Left lung (tissue), 10 donors: ENCODE results near the gene RBM22. TPM values are rescaled to one million over a fixed set of nuclear protein-coding genes. Genes with fewer than 3 reads are reported as not detected.

Experiments
- ATAC-seq: fragments of 200-7000 bp; cut with Tn5 transposase; one replicate; pipeline ENCODE4 v1.9.1; 2020; ENCODE audit warnings: moderate library complexity
- DNase-seq, 4 donors: peaks; one replicate each; pipeline ENCODE4 v3.0.0-alpha.2; 2013 to 2020
- H3K27ac ChIP-seq, 2 donors: fragments of 200-600 bp; sonication (generic) in 1 of 2; one replicate each; pipeline versions ENCODE4 v1.5.0 to v1.8.0; 2020 to 2021
- H3K27me3 ChIP-seq, 2 donors: fragments of 200-600 bp; sonication (generic) in 1 of 2; one replicate each; pipeline versions ENCODE4 v1.5.0 to v1.8.0; 2020 to 2021
- H3K36me3 ChIP-seq, 2 donors: fragments of 200-600 bp; sonication (generic) in 1 of 2; one replicate each; pipeline versions ENCODE4 v1.5.0 to v1.8.0; 2020 to 2021
- H3K4me1 ChIP-seq, 2 donors: fragments of 200-600 bp; one replicate each; pipeline ENCODE4 v1.8.0; 2021
- H3K4me3 ChIP-seq, 2 donors: fragments of 200-600 bp; sonication (generic) in 1 of 2; one replicate each; pipeline versions ENCODE4 v1.5.0 to v1.8.0; 2020 to 2021; ENCODE audit warnings: mild to moderate bottlenecking in 1 of 2
- H3K9me3 ChIP-seq, 2 donors: fragments of 200-600 bp; sonication (generic) in 1 of 2; one replicate each; pipeline versions ENCODE4 v1.5.0 to v1.8.0; 2020 to 2021
- intact Hi-C, 2 donors: fragments of 100-400 bp; cut with DNase I; formaldehyde crosslinking; loops; one replicate each; pipeline versions ENCODE4 v1.11.2 to v1.14.2; 2022
- polyA plus RNA-seq, 6 donors: library from polyadenylated mRNA; unstranded; fragments of 120-200 nt; gene quantifications; one replicate each; pipeline ENCODE4 v1.2.1, GENCODE V29; 2013; ENCODE audit not compliant: insufficient read length in 6 of 6
- total RNA-seq, 2 donors: library from RNA; stranded (reverse); fragmentation: NEBNext Ultra II Directional; extraction: Animal tissue kit (Norgen Biotek cat#: 25700); gene quantifications; one replicate each; pipeline ENCODE4 v1.2.1, GENCODE V29; 2021
- TF ChIP-seq, protein P1 (sequence below), 2 donors: fragments of 200-600 bp; sonication (generic) in 1 of 2; IDR thresholded peaks; one replicate each; pipeline versions ENCODE4 v1.5.0 to v1.8.0; 2021; ENCODE audit warnings: antibody characterized with exemption in 2 of 2
- donor health status: DM: no; HTN: yes; CAD: no.
- donor health status: DM: no; HTN: no; CAD: no.

RBM22 gene
- total and polyA plus RNA-seq, 8 donors, result 36.4 to 81.0 (median 76.8) TPM

- TF ChIP-seq, protein P1, sequence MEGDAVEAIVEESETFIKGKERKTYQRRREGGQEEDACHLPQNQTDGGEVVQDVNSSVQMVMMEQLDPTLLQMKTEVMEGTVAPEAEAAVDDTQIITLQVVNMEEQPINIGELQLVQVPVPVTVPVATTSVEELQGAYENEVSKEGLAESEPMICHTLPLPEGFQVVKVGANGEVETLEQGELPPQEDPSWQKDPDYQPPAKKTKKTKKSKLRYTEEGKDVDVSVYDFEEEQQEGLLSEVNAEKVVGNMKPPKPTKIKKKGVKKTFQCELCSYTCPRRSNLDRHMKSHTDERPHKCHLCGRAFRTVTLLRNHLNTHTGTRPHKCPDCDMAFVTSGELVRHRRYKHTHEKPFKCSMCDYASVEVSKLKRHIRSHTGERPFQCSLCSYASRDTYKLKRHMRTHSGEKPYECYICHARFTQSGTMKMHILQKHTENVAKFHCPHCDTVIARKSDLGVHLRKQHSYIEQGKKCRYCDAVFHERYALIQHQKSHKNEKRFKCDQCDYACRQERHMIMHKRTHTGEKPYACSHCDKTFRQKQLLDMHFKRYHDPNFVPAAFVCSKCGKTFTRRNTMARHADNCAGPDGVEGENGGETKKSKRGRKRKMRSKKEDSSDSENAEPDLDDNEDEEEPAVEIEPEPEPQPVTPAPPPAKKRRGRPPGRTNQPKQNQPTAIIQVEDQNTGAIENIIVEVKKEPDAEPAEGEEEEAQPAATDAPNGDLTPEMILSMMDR (IDR thresholded peaks at IDR 0.05), result no peak
- Histone ChIP-seq H3K4me1 (peaks cover 45 to 64% of the 10 kb centered on the region in 2 donors), H3K4me3 (no peak overlapping the region), H3K9me3 (no peaks in the 10 kb centered on the region), H3K27ac (peak overlapping the region in 1 of 2 donors; percentile 37), H3K36me3 (peaks cover 0 to 22% of the 10 kb centered on the region in 2 donors), H3K27me3 (no peaks in the 10 kb centered on the region)
- ATAC-seq, result no peak
- peak in 2 of 4 donors; percentile 31 to 59 for DNase-seq
- intact Hi-C loops, result loop anchor here in 1 of 2 donors (10.0 kb wide), 1 partner anchor 70 kb away; no protein-coding TSS in a partner anchor
These were observed 55.7 kb downstream of the RBM22 start for GRCh38 chr5:150645070-150645700.

DNA sequence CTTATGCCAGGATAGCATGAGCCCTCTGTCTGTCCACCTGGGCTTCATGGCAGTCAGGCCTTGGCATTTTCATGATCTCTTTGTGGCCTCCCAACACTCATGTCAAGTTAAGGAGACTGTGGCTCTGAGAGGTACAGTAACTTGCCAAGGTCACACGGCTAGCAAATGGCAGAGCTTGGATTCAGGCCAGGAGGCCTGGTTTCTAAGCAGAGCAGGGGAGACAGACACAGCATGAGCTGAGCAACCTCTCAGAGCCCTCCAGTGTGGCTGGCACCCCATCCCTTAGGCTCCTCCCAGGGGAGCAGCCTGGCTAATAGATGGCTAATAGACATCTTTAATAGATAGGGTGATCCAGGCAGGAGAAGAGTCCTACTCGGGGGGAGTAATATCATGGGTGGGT, 56.3 kb downstream of the RBM22 start:
- H3K36me3 ChIP-seq, result peaks cover 0 to 15% of the 10 kb centered on the region in 2 donors
- H3K27me3 ChIP-seq, result no peaks in the 10 kb centered on the region
- H3K4me3 ChIP-seq, result no peak overlapping the region
- DNase-seq (peak in 1 of 4 donors; percentile 30), ATAC-seq (no peak)
- H3K4me1 ChIP-seq, result peaks cover 49 to 71% of the 10 kb centered on the region in 2 donors
- intact Hi-C loops, result loop anchor here in 1 of 2 donors (10.0 kb wide), 1 partner anchor 70 kb away; no protein-coding TSS in a partner anchor
- TF ChIP-seq, protein P1 (IDR thresholded peaks at IDR 0.05), result no peak
- H3K9me3 ChIP-seq, result no peaks in the 10 kb centered on the region
- H3K27ac ChIP-seq, result peak overlapping the region in 1 of 2 donors; percentile 37

- DNase-seq (no peak), ATAC-seq (no peak)
- intact Hi-C loops, result loop anchor here in 1 of 2 donors (10.0 kb wide), 1 partner anchor 69 kb away; no protein-coding TSS in a partner anchor
- Histone ChIP-seq H3K27ac (no peak overlapping the region), H3K4me3 (no peak overlapping the region), H3K36me3 (peaks cover 0 to 10% of the 10 kb centered on the region in 2 donors), H3K9me3 (no peaks in the 10 kb centered on the region), H3K4me1 (peaks cover 49 to 74% of the 10 kb centered on the region in 2 donors), H3K27me3 (no peaks in the 10 kb centered on the region)
- TF ChIP-seq, protein P1 (IDR thresholded peaks at IDR 0.05), result no peak
These were observed 56.8 kb downstream of the RBM22 start for GRCh38 chr5:150644058-150644457.

DNA sequence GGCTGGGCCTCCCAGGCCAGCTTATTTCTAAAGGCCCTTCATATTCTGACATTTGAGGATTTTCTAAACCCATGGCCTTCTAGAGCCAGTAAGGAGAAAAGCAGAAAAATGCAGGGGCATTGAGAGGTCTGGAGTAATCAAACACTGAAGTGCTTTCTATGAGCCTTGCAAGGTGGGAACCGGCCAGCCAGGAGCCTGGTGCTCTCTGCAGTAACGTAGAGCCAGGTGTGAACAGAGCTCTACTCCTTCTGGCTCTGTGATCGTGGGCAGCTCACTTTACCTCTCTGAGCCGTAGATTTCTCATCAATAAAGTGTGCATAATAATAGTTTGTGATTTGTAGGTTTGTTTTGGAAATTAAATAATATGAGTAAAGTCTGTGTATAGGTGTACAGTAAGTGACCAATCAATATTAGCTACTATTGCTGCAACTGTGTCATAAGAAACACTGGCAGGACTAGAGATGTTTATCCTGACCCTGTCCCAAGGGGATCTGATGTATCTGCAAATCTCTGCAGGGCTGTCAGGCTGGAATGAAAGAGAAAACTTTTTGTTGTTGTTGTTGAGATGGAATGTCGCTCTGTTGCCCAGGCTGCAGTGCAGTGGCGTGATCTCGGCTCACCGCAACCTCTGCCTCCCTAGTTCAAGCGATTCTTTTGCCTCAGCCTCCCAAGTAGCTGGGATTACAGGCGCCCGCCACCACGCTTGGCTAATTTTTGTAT, 57.7 kb downstream of the RBM22 start:
- no peak for DNase-seq
- Histone ChIP-seq H3K36me3 (peaks cover 0 to 1% of the 10 kb centered on the region in 2 donors), H3K27me3 (no peaks in the 10 kb centered on the region), H3K4me1 (peaks cover 49 to 83% of the 10 kb centered on the region in 2 donors), H3K9me3 (no peaks in the 10 kb centered on the region), H3K4me3 (peak overlapping the region in 1 of 2 donors; percentile 32), H3K27ac (peak overlapping the region; percentile 74 to 88)
- TF ChIP-seq, protein P1 (IDR thresholded peaks at IDR 0.05), result no peak
- intact Hi-C loops, result loop anchor here in 1 of 2 donors (10.0 kb wide), 1 partner anchor 68 kb away; no protein-coding TSS in a partner anchor
- peak; percentile 5 for ATAC-seq

- TF ChIP-seq, protein P1 (IDR thresholded peaks at IDR 0.05), result no peak
- Histone ChIP-seq H3K9me3 (no peaks in the 10 kb centered on the region), H3K27ac (peak overlapping the region; percentile 74 to 88), H3K36me3 (no peaks in the 10 kb centered on the region), H3K27me3 (no peaks in the 10 kb centered on the region), H3K4me1 (peaks cover 52 to 85% of the 10 kb centered on the region in 2 donors), H3K4me3 (peak overlapping the region in 1 of 2 donors; percentile 32)
- peak; percentile 63 for ATAC-seq
- intact Hi-C loops, result loop anchor here in 1 of 2 donors (10.0 kb wide), 1 partner anchor 68 kb away; no protein-coding TSS in a partner anchor
- peak in 2 of 4 donors; percentile 80 to 83 for DNase-seq
These were observed 58.3 kb downstream of the RBM22 start for GRCh38 chr5:150642567-150642927.
